Measurements from ENCODE around the gene SH3BGRL3.
"Not testable (repeated sequence)": the region's sequence is repeated elsewhere in the genome, so short reads cannot be mapped to it uniquely, and the experiment has no call there.

The SH3BGRL3 gene

GRCh38 chr1:26291939-26292338 is 12.1 kb downstream of the SH3BGRL3 start:
- no peak for DNase-seq

GRCh38 chr1:26292735-26293134 is 12.8 kb downstream of the SH3BGRL3 start:
- DNase-seq = not testable (repeated sequence)

DNA sequence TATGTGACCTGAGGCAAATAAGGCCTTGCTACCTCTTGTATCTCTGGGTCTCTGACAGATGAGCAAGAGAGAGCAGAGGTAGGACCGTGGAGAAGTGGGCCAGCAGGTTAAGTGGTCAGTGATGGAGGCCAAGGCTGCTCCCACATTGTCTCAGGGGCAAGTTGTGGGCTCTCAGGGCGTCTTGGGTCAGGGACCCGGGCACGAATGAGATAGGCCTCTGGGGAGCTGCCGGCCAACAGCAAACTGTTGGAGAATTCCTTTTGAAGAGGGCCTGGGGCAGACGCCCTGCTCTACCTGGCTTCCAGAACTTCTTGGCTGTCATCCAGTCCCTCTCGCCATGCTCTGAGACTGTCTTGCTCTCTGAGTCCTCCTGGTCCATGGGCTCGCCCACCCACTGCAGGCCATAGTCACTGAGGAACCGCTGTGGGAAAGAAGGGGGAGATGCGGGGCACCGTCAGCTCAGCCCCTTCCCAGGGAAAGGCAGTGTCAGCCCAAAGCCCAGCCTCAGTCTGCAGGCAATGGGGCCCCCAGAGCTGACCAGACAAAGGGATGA is 14.1 kb downstream of the SH3BGRL3 start:
- no peak for DNase-seq

DNA sequence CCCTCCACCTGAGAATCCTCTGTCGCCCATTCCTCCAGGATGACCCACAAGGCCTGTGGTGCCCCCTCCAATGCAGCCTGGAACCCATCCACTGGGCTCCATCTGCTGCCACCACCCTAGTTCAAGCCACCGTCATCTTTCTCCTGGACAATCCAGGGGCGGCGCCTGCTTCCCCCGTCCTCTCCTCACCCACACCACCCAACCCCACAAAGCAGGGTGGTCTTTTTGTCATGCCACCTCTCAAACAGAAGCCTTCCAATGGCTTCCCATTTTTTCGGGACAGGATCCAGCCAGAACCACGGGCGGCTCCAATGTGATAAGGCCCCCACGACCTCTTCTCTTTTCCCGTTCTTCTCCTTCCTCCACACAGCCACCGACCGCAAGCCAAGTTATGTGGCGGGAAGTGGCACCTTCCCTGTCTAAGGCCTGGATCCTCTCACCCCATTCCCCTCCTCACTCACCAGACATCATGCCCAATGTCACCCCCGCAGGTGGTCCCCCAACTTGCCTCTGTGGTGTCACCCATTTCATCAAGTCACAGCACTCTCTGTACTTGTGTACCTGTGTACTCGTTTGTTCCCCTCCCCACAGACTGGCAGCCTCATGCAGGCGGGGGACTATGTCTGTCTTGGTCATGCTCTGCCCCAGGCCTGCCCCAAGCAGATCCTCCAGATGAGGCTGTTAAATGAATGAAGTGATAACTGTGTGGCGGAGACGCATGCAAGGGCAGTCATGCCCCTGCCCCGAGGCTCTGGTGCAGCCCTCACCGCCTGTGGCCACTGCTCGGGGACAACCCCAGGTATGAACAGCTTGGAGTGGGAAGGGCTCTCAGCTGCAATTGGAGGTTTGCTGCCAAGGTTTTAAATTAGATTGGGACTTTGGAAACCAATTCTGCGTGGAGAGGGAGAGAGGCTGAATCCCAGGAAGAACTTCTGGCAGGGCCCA is 15.6 kb downstream of the SH3BGRL3 start:
- DNase-seq = no peak

DNA sequence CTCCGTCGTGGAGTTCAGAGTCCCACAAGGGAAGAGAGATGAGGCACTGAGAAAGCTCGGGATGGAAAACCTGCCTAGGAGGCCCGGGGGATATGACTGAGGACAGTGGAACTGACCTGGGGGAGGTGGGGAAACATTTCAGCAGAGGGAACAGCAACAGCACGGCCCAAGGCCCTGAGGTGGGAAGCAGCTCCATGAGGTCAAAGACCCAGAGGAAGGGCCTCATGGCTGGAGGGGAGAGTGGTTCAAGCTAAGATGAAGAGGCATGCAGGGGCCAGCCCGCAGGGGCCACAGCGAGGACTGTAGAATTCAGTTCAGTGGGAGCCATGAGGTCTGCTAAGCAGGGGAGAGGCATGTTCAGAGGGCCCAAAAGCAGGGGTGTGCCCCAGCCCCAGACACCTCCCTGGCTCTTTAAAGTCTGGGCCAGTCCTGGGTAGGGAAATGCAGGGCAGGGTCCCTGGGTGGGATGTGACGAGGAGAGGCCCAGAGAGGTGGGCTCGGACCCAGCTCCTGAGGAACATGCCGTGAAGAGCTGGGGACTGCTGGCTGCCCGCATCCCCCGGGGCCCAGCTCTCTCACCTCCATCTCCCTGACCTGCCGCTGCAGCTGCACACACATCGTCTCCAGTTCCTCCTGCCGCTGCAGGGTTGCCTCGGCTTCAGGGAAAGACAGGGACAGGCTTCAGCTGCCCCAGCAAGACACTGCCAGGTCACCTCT is 16.6 kb downstream of the SH3BGRL3 start:
- DNase-seq = no peak

- DNase-seq = no peak
Observed at GRCh38 chr1:26297057-26297790, 17.3 kb downstream of the SH3BGRL3 start.

DNA sequence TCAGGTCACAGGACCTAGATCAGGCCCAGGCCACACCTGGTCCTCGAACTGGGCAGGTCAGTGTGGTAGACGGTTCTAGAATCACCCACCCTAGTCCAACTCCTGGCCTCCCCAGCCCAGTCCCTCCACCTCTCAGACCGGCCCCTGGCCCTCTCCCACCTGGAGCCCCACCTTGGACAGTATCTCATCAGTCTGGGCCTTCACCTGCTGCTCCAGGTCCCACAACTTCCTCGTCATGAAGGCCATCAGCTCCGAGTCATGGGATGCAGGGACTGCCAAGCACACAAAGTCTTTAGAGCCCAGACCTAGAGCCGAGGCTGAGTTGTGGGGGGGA is 17.9 kb downstream of the SH3BGRL3 start:
- no peak for DNase-seq

DNA sequence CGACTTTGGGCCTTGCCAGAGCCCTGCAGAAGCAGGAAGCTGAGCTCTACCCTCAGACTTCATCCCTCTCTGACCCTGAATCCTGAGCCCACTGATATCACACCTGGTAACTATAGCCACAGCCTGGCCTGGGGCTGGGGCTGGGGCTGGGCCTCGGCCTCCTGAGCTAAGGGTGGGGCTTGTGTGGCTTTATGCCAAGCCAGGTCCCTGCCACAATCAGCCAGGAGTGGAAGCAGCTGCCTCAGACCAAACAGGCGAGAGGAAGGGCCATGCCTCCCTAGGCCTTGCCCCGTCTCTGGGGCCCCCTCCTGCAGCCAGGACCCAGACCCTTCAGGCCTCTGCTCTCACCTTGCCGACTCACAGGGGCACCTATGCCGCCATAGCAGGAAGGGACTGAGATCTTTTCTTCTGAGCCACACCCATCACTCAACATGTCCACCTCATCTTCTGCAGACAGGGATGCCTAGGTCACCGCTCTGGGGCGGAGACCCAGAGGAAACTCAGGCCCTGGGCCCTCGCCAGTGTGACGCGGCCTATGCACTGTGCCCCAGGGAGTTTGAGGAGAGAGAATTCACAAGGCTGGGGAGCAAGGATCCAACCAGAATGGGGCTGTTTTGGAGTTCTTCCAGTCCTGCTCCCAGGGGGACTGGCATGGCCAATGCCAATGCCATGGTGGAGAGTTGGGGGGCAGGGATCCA is 20.8 kb downstream of the SH3BGRL3 start:
- DNase-seq = no peak

- no peak for DNase-seq
Observed at GRCh38 chr1:26302733-26303405, 23.0 kb downstream of the SH3BGRL3 start.

DNA sequence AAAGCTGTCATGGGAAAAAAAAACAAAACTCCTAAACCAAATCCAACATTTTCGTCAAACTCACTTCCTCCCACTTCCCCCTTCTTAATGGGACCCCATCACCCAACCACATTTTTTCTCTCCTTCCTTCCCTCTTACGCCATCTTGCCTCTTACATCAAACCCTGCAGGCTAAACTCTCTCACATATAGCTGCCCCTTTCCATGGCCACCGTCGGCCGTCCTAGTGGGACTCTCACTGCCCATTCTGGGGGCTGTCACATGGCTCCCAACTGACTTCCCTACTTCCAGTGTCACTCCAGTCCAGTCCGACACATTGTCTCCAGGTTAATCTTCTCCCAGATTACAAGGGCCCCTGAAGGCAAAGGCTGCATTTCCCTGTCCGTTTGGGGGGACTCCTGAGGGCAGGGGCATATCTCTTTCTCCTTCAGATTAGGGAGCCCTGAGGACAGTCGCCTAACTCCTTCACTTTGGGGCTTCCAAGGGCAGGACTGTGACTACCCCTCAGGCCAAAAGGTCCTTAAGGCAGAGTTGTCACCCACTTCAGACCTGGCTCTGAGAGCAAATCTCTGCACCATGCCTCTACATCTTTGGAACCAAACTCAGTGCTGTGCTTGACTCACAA is 25.9 kb downstream of the SH3BGRL3 start:
- DNase-seq = no peak

DNA sequence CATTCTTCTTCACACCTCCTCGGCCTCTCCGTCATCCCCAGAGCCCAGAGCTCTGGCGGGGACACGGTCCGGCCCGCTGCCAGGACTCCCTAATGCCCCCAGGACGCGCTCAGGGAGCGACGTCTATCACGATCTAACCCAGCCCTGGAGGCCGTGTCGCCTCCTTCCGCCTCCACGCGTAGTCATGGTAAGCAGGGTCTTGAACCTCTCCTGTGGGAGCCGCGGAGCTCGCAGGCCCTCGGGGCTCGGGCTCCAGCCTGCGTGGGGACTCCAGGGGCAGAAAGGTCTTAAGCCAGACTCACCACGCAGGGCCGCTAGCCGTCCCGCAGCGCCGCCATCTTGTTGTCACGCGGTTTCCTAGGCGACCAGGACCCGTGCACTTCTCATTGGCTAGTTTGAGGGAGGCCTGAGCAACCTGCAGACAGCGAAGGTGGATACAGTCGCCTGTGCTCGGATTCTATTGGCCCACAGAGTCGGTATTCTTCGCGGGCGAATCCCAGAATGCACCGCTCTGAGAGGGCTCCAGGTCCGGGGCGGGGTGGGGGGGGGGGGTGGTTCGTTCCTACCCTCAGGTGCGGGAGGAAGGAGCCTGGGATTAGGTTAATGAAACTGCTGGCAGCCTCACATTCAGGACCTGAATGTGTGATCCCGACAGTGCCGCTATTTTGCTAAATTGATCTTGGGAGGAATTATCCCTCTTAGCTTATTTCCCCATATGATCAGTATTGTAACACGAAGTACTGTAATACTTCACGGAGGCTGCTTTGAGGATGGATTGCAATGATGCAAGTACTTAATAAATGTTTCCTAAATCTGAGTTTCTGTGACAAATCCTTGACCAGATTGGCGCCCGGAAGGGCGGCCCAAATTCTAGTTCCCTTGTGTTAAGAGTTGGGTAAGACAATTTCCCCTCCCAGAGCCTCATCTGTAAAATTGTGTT is 26.7 kb downstream of the SH3BGRL3 start, which contains the start of gene UBXN11:
TSS of gene UBXN11 (minus strand) at position 347 of the 940 bp plus-strand sequence. CDS start 3,753 bp downstream, outside the sequence.
- DNase-seq = peak; percentile 93

DNA sequence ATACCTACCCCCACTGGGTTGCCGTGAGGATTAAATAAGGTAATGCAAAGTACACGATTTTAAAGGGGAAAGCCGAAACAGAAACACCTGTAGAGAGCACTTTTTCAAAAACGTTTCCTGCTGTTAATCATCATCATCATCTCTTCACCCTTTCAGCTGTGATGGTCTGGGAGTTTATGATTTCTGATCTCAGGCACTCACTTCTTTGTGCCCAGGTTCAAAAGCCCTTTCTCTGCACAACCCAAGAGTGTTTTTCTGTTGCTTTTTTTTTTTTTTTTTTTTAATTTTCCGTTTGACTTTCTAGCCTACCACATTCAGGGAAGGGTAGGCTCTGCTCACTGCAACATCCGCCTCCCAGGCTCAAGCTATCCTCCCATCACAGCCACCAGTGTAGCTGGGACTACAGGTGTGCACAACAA is 27.5 kb downstream of the SH3BGRL3 start:
- peak; percentile 64 for DNase-seq

- peak; percentile 38 for DNase-seq
Observed at GRCh38 chr1:26307966-26308899, 28.3 kb downstream of the SH3BGRL3 start.

DNA sequence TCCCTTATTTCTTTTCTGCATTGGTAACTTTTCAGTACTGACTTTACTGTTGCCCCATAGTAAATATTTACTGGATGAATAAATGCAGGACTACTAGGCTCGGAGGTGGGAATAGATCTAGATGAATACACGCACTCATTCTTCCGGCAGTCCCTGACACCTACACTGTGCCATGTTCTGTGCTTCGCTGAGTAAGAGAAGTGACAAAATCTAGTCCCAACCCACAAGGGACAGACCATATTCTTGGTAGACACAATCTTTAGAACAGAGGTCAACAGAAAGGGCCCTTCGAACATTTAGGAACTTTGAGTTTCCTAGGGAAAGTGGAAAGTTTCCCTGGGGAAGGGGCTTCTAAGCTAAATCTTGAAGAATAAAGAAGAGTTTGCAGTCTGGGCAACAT is 34.6 kb downstream of the SH3BGRL3 start:
- DNase-seq = no peak

DNA sequence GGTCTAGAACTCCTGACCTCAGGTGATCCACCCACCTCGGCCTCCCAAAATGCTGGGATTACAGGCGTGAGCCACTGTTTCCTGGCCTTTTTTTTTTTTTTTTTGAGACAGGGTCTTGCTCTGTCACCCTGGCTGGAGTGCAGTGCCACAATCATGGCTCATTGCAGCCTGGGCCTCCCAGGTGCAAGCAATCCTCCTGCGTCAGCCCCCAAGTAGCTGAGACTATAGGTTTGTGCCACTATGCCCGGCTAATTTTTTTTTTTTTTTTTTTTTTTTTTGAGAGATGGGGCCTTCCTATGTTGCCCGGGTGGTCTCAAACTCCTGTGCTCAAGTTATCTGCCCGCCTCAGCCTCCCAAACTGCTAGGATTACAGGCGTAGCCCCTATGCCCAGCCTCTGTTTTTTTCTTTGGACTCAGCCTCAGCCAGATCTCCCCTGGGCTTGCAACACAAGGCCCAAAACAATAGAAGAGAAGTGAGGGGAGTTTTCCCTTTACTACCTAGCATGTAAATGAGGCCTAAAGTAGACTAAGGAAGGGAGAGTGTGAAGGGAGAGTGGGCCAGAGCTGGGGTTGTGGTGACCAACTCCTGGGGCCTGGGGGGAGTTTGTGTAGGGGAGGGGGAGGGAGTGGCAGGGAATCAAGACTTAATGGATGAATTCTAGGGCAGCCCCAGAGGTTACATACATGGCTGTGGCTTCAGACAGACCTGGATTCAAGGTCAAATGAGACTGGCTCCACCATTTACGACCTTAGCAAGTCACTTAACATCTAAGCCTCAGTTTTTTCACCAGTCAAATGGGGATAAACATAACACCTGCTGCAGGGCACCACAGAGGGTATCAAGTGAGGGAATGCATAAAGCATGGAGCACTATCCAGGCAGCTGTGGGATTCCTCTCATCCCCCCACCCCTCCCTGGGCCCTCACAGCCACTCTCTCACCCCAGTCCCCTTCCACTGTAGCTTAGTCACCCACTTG is 36.3 kb downstream of the SH3BGRL3 start:
- DNase-seq = no peak

DNA sequence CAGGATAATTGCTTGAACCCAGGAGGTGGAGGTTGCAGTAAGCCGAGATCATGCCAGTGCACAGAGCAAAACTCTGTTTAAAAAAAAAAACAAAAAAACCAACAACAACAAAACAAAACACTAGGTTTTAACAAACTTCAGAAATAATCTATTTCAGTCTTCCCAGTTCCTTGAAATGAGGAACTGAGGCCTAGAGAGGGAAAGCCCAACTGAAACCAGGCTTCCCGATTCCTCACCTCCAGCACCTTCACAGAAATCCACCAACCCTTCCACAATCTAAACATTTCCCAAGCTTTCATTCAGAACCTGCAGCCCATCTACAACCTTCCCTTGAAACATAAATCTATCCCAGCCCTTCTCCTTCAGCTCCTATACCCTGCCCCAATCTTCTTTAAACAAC is 37.3 kb downstream of the SH3BGRL3 start:
- DNase-seq = no peak

DNA sequence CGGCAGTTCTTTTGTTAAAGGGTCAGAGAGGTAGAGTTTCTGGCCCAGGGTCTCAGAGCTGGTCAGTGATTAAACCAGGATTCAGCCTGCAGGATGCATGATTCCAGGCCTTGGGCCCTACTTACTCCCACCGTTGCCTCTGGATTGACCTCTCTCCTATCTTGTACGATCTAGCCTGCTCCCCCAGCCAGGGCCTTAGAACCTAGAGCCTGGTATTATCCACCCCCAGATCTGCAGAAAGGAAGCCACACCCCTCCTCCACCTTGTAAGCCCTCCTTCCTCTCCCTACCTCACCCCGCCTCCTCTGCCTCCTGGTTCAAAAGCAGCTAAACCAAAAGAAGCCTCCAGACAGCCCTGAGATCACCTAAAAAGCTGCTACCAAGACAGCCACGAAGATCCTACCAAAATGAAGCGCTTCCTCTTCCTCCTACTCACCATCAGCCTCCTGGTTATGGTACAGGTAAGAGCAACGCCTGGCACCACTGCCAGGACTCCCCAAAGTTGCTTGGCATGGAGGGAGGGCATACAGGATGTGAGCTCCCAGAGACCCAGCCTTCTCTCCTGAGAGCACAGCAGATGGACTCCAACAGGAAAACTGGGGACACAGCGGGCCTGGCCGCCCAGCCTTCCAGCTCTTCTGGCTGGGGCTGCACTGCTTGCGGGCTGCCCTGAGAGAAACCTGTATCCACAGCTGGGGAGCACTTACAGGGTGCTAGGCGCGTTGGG is 37.9 kb downstream of the SH3BGRL3 start, which contains the start of gene CD52:
TSS of gene CD52 (plus strand) at position 347 of the 726 bp plus-strand sequence. CDS start at position 407, 60 bp downstream.
- DNase-seq = peak; percentile 92

All from CD4-positive, alpha-beta T cell treated with Interleukin-6 for 4 hours (primary cell).